ENCODE measurements around the gene ANXA2. TPM values are rescaled to one million over a fixed set of nuclear protein-coding genes. Genes with fewer than 3 reads are reported as not detected.

ANXA2 gene
- total RNA-seq, 2 donors from 2014 or later: 355 to 392 TPM

DNA sequence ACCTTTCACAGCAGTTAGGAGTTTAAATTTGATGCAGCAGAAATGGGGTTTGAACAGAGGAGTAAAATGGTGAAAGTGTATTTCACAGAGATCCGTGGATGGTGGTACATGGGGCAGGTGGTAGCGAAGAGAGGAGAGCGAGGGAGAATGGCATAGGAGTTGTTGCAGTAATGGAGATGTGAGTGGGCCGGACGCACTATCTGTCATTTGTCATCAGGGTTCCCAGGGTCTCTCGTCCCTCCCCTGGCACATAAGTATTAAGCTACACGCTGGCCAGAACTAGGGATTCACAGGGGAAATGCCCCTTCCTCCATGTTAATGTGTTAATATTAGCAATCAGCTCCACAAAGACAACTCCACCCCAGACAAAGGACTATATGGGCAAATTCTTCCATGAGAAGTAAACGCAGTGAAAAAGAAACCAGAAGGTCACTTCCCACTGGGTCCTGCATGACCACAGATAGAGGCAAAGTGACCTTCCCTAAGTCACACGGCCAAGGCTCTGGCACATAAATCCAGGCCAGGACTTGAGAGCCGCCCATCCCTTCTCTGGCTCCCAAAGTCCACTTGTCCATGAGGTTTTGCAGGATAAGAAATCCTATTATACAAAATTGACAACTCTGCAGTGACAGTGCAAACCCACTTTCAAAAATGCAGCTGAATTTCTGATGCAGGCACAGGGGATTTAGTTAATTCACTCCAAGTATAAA is 42.5 kb downstream of the ANXA2 start:
- WGBS, 2 experiments (ENCODE audit: insufficient coverage in 1 of 2, insufficient read length in 1 of 2): 94 to 98% methylated on average over 8 to 10 of the region's 10 CpGs
- TF ChIP-seq, protein P1, sequence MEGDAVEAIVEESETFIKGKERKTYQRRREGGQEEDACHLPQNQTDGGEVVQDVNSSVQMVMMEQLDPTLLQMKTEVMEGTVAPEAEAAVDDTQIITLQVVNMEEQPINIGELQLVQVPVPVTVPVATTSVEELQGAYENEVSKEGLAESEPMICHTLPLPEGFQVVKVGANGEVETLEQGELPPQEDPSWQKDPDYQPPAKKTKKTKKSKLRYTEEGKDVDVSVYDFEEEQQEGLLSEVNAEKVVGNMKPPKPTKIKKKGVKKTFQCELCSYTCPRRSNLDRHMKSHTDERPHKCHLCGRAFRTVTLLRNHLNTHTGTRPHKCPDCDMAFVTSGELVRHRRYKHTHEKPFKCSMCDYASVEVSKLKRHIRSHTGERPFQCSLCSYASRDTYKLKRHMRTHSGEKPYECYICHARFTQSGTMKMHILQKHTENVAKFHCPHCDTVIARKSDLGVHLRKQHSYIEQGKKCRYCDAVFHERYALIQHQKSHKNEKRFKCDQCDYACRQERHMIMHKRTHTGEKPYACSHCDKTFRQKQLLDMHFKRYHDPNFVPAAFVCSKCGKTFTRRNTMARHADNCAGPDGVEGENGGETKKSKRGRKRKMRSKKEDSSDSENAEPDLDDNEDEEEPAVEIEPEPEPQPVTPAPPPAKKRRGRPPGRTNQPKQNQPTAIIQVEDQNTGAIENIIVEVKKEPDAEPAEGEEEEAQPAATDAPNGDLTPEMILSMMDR (conservative IDR thresholded peaks at IDR 0.05): no peak
- Histone ChIP-seq H3K9me3 (ENCODE audit: control insufficient read depth, low read length) (no peaks in the 10 kb centered on the region), H3K36me3 (ENCODE audit: control insufficient read depth, insufficient read depth, low read length) (peaks cover 99% of the 10 kb centered on the region), H3K4me1 (ENCODE audit: control insufficient read depth, insufficient read depth, low read length) (no peaks in the 10 kb centered on the region), H3K27ac (ENCODE audit: low read depth, low read length) (no peak overlapping the region), H3K9ac (ENCODE audit: extremely low read depth, low read length, poor library complexity, severe bottlenecking) (no peak overlapping the region), H3K27me3 (ENCODE audit: control insufficient read depth, insufficient read depth, low read length, poor library complexity, severe bottlenecking) (no peaks in the 10 kb centered on the region), H3K4me3 (ENCODE audit: low read length) (no peak overlapping the region)
- Mint-ChIP-seq H3K27ac (no peak overlapping the region), H3K4me1 (peaks cover 1% of the 10 kb centered on the region), H3K36me3 (ENCODE audit: low read depth) (peaks cover 82% of the 10 kb centered on the region), H3K9me3 (peaks cover 4% of the 10 kb centered on the region), H3K4me3 (no peak overlapping the region), H3K27me3 (ENCODE audit: insufficient read depth) (no peaks in the 10 kb centered on the region)
- no peak for DNase-seq

DNA sequence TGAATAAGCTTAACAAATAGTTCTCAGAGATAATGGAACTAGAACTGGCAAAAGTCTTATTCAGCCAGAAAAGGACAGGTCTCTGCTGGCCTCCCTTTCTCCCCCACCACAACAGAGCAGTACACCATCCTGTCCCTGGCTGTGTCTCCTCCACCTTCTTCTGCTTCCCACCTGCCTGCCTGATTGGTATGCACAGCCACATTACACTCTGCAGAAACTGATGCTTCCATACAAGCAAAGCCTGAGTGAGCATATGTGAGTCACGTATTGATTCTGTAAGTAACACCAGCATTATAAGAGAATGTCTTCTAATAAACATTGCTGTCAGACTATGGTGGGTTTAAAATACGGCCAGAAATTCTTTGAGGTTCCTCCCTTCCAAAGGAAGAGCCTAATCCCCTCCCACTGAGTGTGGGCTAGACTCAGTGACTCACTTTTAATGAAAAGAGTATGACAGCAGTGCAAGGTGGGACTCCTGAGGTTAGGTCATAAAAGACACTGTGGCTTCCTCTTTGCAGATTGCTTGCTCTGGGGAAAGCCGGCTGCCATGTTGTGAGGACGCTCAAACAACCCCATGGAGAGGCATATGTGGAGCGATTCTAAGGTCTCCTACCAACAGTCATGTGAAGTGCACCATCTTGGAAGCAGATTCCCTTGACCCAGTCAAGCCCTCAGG is 44.4 kb downstream of the ANXA2 start:
- no peaks in the 10 kb centered on the region for H3K9me3 ChIP-seq (ENCODE audit: control insufficient read depth, low read length)
- H3K27ac ChIP-seq (ENCODE audit: low read depth, low read length): no peak overlapping the region
- Mint-ChIP-seq H3K36me3 (ENCODE audit: low read depth) (peaks cover 80% of the 10 kb centered on the region), H3K9me3 (peaks cover 4% of the 10 kb centered on the region), H3K27me3 (ENCODE audit: insufficient read depth) (no peaks in the 10 kb centered on the region), H3K4me3 (no peak overlapping the region), H3K4me1 (no peaks in the 10 kb centered on the region), H3K27ac (no peak overlapping the region)
- no peaks in the 10 kb centered on the region for H3K4me1 ChIP-seq (ENCODE audit: control insufficient read depth, insufficient read depth, low read length)
- no peak overlapping the region for H3K4me3 ChIP-seq (ENCODE audit: low read length)
- no peaks in the 10 kb centered on the region for H3K27me3 ChIP-seq (ENCODE audit: control insufficient read depth, insufficient read depth, low read length, poor library complexity, severe bottlenecking)
- peaks cover 95% of the 10 kb centered on the region for H3K36me3 ChIP-seq (ENCODE audit: control insufficient read depth, insufficient read depth, low read length)
- 78 to 80% methylated on average over 5 of the region's 5 CpGs for WGBS, 2 experiments (ENCODE audit: insufficient coverage in 1 of 2, insufficient read length in 1 of 2)
- TF ChIP-seq, protein P1 (conservative IDR thresholded peaks at IDR 0.05): no peak
- no peak overlapping the region for H3K9ac ChIP-seq (ENCODE audit: extremely low read depth, low read length, poor library complexity, severe bottlenecking)
- no peak for DNase-seq

DNA sequence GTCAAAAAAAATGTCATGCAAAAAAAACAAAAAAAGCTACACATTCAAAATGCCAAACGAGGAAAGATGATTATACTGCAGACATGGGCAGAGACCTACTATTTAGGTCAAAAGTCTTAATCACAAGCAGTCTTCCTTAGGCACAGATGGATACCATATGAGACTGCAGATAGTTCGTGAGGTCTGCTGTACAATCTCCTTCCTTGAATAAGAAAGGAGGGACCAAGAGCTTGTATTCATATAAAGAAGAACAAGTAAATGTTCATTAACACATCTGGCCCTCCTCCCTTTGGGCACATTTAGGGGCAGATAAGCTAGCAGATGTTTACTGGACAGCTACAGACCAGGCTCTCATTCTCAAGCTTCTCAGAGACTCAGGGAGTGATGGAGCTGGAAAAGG is 45.3 kb downstream of the ANXA2 start:
- Histone ChIP-seq H3K9me3 (ENCODE audit: control insufficient read depth, low read length) (no peaks in the 10 kb centered on the region), H3K9ac (ENCODE audit: extremely low read depth, low read length, poor library complexity, severe bottlenecking) (no peak overlapping the region), H3K4me1 (ENCODE audit: control insufficient read depth, insufficient read depth, low read length) (no peaks in the 10 kb centered on the region), H3K4me3 (ENCODE audit: low read length) (no peak overlapping the region), H3K27ac (ENCODE audit: low read depth, low read length) (no peak overlapping the region), H3K27me3 (ENCODE audit: control insufficient read depth, insufficient read depth, low read length, poor library complexity, severe bottlenecking) (no peaks in the 10 kb centered on the region), H3K36me3 (ENCODE audit: control insufficient read depth, insufficient read depth, low read length) (peaks cover 95% of the 10 kb centered on the region)
- DNase-seq: no peak
- peaks cover 4% of the 10 kb centered on the region for H3K9me3 Mint-ChIP-seq
- H3K27me3 Mint-ChIP-seq (ENCODE audit: insufficient read depth): no peaks in the 10 kb centered on the region
- no peak overlapping the region for H3K27ac Mint-ChIP-seq
- H3K36me3 Mint-ChIP-seq (ENCODE audit: low read depth): peaks cover 87% of the 10 kb centered on the region
- 82 to 100% methylated on average over 2 of the region's 2 CpGs for WGBS, 2 experiments (ENCODE audit: insufficient coverage in 1 of 2, insufficient read length in 1 of 2)
- peaks cover 4% of the 10 kb centered on the region for H3K4me1 Mint-ChIP-seq
- TF ChIP-seq, protein P1 (conservative IDR thresholded peaks at IDR 0.05): no peak
- no peak overlapping the region for H3K4me3 Mint-ChIP-seq

All from endodermal cell (in vitro differentiated cells).